GM12878 (cell line): Measurements from ENCODE around the gene CDH16. TPM values are rescaled to one million over a fixed set of nuclear protein-coding genes. Genes with fewer than 3 reads are reported as not detected.

Experiments
- BCL11A ChIP-seq: IDR thresholded peaks from 2 replicates; pipeline ENCODE4 v1.6.1; 2011; ENCODE audit warnings: low read depth, low read length
- BMI1 ChIP-seq: fragments of 450-650 bp; IDR thresholded peaks from 2 replicates; pipeline ENCODE4 v1.6.1; 2016; ENCODE audit warnings: mild to moderate bottlenecking, moderate library complexity, borderline replicate concordance
- CEBPB ChIP-seq, 2 experiments: fragments of 150-350 bp in 1 of 2; IDR thresholded peaks; 2 replicates each; pipeline ENCODE4 v1.6.1; 2012 to 2014; ENCODE audit warnings: low read depth in 2 of 2, low read length in 2 of 2, borderline replicate concordance in 1 of 2, inconsistent platforms in 1 of 2
- CHD2 ChIP-seq: IDR thresholded peaks from 2 replicates; pipeline ENCODE4 v1.6.1; 2011; ENCODE audit warnings: low read depth, low read length, improper control_type of control experiment, borderline replicate concordance
- EZH2 ChIP-seq: IDR thresholded peaks from 2 replicates; pipeline ENCODE4 v1.6.1; 2012; ENCODE audit warnings: low read depth, mild to moderate bottlenecking, control low read depth, inconsistent platforms, low read length, borderline replicate concordance; ENCODE audit not compliant: control insufficient read depth
- HCFC1 ChIP-seq: fragments of 150-350 bp; IDR thresholded peaks from 2 replicates; pipeline ENCODE4 v1.6.1; 2014; ENCODE audit warnings: low read length
- HDAC2 ChIP-seq: fragments of 200-600 bp; sonication (generic); IDR thresholded peaks from 2 replicates; pipeline ENCODE4 v1.6.1; 2017
- HDGF ChIP-seq: fragments of 450-650 bp; IDR thresholded peaks from 2 replicates; pipeline ENCODE4 v1.6.1; 2016; ENCODE audit warnings: antibody characterized with exemption
- KDM1A ChIP-seq: fragments of 200-600 bp; sonication (generic); IDR thresholded peaks from 2 replicates; pipeline ENCODE4 v1.6.1; 2016; ENCODE audit warnings: borderline replicate concordance
- MEF2A ChIP-seq: IDR thresholded peaks from 2 replicates; pipeline ENCODE4 v1.6.1; 2011; ENCODE audit warnings: low read depth, mild to moderate bottlenecking, low read length, moderate library complexity; ENCODE audit not compliant: insufficient read depth
- MYB ChIP-seq: fragments of 150-350 bp; IDR thresholded peaks from 2 replicates; pipeline ENCODE4 v1.6.1; 2014; ENCODE audit warnings: mild to moderate bottlenecking, low read depth, low read length, borderline replicate concordance
- MYC ChIP-seq: IDR thresholded peaks from 2 replicates; pipeline ENCODE4 v1.6.1; 2011; ENCODE audit warnings: mild to moderate bottlenecking, low read length, moderate library complexity, inconsistent platforms; ENCODE audit not compliant: insufficient read depth, insufficient replicate concordance, insufficient read length, severe bottlenecking
- NFXL1 ChIP-seq: fragments of 450-650 bp; IDR thresholded peaks from 2 replicates; pipeline ENCODE4 v1.6.1; 2017; ENCODE audit warnings: antibody characterized with exemption, mild to moderate bottlenecking, borderline replicate concordance
- NKRF ChIP-seq: fragments of 450-650 bp; conservative IDR thresholded peaks from 2 replicates; pipeline ENCODE4 v1.6.1; 2017; ENCODE audit warnings: mild to moderate bottlenecking, moderate library complexity
- POLR2A ChIP-seq: IDR thresholded peaks from 2 replicates; pipeline ENCODE4 v1.6.1; 2011; ENCODE audit warnings: low read depth, mild to moderate bottlenecking, low read length
- POLR2AphosphoS2 ChIP-seq: IDR thresholded peaks from 2 replicates; pipeline ENCODE4 v1.6.1; 2011; ENCODE audit warnings: low read depth, mild to moderate bottlenecking, low read length, improper control_type of control experiment, moderate library complexity
- PRDM15 ChIP-seq: fragments of 450-650 bp; formaldehyde crosslinking; IDR thresholded peaks from 2 replicates; pipeline ENCODE4 v1.4.0; 2020; ENCODE audit warnings: mild to moderate bottlenecking, moderate library complexity
- SMARCA5 ChIP-seq: fragments of 450-650 bp; IDR thresholded peaks from 2 replicates; pipeline ENCODE4 v1.6.1; 2017; ENCODE audit warnings: mild to moderate bottlenecking
- SRF ChIP-seq, 2 experiments: IDR thresholded peaks; 2 replicates each; pipeline ENCODE4 v1.6.1; 2011; ENCODE audit warnings: low read depth in 2 of 2, low read length in 2 of 2, mild to moderate bottlenecking in 1 of 2, moderate library complexity in 1 of 2
- TAF1 ChIP-seq: IDR thresholded peaks from 2 replicates; pipeline ENCODE4 v1.6.1; 2011; ENCODE audit warnings: mild to moderate bottlenecking, low read depth, low read length, borderline replicate concordance
- YBX1 ChIP-seq: fragments of 450-650 bp; IDR thresholded peaks from 2 replicates; pipeline ENCODE4 v1.6.1; 2016; ENCODE audit warnings: antibody characterized with exemption
- ZBED1 ChIP-seq: IDR thresholded peaks from 2 replicates; pipeline ENCODE4 v1.6.1; 2016; ENCODE audit warnings: borderline replicate concordance
- ZNF384 ChIP-seq: IDR thresholded peaks from 2 replicates; pipeline ENCODE4 v1.6.1; 2012; ENCODE audit warnings: low read depth, mild to moderate bottlenecking, low read length, improper control_type of control experiment, borderline replicate concordance
- ZZZ3 ChIP-seq: IDR thresholded peaks from 2 replicates; pipeline ENCODE4 v1.6.1; 2011; ENCODE audit warnings: low read depth; ENCODE audit not compliant: control insufficient read depth, insufficient read length
- polyA plus RNA-seq, 11 experiments: library from polyadenylated mRNA; depleted of rRNA in 4 of 11; unstranded in 6 of 11; stranded (reverse) in 5 of 11; fragments of >200 nt; fragmentation: Nextera tagmentation in 4 of 11; fragmentation: Illumina TruSeq in 1 of 11; extraction: Ambion mirVana in 4 of 11; extraction: Trizol in 1 of 11; gene quantifications; 1 replicate in 1 of 11; 2 replicates in 10 of 11; pipeline versions ENCODE4 v1.2.1 to v1.2.3, GENCODE V29; 2011 to 2016; ENCODE audit warnings: inconsistent platforms in 2 of 11, missing spikeins in 2 of 11, low read depth in 1 of 11
- total RNA-seq, 4 experiments: library from RNA; depleted of rRNA in 3 of 4; stranded (reverse); fragments of >200 nt in 3 of 4; fragmentation: Illumina TruSeq in 1 of 4; extraction: Trizol in 1 of 4; gene quantifications; 2 replicates each; pipeline versions ENCODE4 v1.2.1 to v1.2.3, GENCODE V29; 2013 to 2021
- TF ChIP-seq, protein P1 (sequence below), 3 experiments: IDR thresholded peaks in 2 of 3; conservative IDR thresholded peaks in 1 of 3; 2 replicates each; pipeline ENCODE4 v1.5.1; 2011; ENCODE audit warnings: low read depth in 3 of 3, low read length in 3 of 3, mild to moderate bottlenecking in 3 of 3, control low read depth in 2 of 3, moderate library complexity in 2 of 3, inconsistent platforms in 1 of 3, mixed read lengths in 1 of 3; ENCODE audit not compliant: control insufficient read depth in 2 of 3, insufficient read depth in 1 of 3; ENCODE audit errors: extremely low read depth in 1 of 3

CDH16 gene
- total and polyA plus RNA-seq, 10 of the 15 experiments (the other 5 are each of a cell fraction or from before 2014, with no cell fraction given) = 0.05 TPM; not detected in 9

DNA sequence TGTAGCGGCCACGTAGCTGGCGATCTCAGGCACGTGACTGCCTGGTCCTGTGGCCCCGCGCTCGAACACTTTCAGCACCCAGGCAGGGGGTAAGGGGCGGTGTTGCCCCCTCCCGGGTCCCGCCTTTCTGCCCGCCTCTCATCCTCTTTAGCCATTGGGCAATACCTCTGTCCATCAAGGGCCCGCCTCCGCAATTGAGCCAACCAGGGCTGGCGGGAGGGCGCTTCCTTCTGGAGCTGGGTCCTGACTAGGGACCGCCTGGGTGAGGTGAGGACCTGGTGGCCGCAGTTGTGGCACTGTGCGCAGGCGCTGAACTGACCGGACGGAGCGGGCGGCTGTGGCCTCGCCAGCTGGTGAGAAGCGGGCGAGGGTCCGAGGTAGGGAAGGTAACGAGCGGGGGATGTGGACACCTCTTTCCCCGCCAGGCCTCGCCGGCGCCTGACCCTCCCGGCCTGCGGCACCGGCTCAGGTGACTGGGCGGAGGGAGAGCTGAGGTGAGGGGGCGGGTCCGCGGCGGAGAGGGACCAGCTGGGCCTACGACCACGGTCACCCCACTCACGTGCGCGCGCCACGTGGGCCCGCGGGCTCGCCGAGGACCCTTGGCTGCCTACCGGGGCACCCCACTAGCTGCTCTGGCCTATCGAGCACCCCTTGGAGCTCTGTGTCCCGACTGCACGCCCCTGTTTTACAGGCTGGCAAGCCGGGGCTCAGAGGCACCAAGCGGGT lies 38.2 kb downstream of the CDH16 start, which contains the start of gene PDP2 (continued):
- TF ChIP-seq POLR2A = peak; percentile 88
- TF ChIP-seq NFXL1 = no peak
- TF ChIP-seq SRF (IDR thresholded peaks at IDR 0.05; ENCODE audit: low read depth in 2 of 2, low read length in 2 of 2) = no peak
- TF ChIP-seq SMARCA5 = no peak
- TF ChIP-seq YBX1 = no peak
- TF ChIP-seq, protein P1, sequence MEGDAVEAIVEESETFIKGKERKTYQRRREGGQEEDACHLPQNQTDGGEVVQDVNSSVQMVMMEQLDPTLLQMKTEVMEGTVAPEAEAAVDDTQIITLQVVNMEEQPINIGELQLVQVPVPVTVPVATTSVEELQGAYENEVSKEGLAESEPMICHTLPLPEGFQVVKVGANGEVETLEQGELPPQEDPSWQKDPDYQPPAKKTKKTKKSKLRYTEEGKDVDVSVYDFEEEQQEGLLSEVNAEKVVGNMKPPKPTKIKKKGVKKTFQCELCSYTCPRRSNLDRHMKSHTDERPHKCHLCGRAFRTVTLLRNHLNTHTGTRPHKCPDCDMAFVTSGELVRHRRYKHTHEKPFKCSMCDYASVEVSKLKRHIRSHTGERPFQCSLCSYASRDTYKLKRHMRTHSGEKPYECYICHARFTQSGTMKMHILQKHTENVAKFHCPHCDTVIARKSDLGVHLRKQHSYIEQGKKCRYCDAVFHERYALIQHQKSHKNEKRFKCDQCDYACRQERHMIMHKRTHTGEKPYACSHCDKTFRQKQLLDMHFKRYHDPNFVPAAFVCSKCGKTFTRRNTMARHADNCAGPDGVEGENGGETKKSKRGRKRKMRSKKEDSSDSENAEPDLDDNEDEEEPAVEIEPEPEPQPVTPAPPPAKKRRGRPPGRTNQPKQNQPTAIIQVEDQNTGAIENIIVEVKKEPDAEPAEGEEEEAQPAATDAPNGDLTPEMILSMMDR (IDR thresholded peaks at IDR 0.05 in 2 of 3, conservative IDR thresholded peaks at IDR 0.05 in 1 of 3; ENCODE audit: control insufficient read depth in 2 of 3, extremely low read depth in 1 of 3, insufficient read depth in 1 of 3, low read depth in 3 of 3, low read length in 3 of 3) = no peak
- no peak for TF ChIP-seq HDAC2
- peak; percentile 85 for TF ChIP-seq MYC
- no peak for TF ChIP-seq HCFC1
- TF ChIP-seq CHD2 = peak; percentile 94
- no peak for TF ChIP-seq KDM1A
- TF ChIP-seq ZBED1 = no peak
- no peak for TF ChIP-seq MEF2A
- TF ChIP-seq CEBPB (IDR thresholded peaks at IDR 0.05; ENCODE audit: borderline replicate concordance in 1 of 2, low read depth in 2 of 2, low read length in 2 of 2) = no peak
- TF ChIP-seq BMI1 = no peak
- peak; percentile 50; the same call in 1 of the 2 replicates for TF ChIP-seq POLR2AphosphoS2
- no peak for TF ChIP-seq PRDM15 (CRISPR knock-in tag)
- TF ChIP-seq MYB = no peak
- no peak for TF ChIP-seq TAF1
- no peak for TF ChIP-seq BCL11A
- TF ChIP-seq ZZZ3 = no peak
- no peak; the same call in 1 of the 2 replicates for TF ChIP-seq HDGF
- no peak for TF ChIP-seq ZNF384
- TF ChIP-seq NKRF = peak; percentile 94
- TF ChIP-seq EZH2 = no peak
